HepG2 (cell line): Measurements from ENCODE around the gene BASP1.

Experiments used
- AFF4 ChIP-seq: sonication (generic); formaldehyde crosslinking; IDR thresholded peaks from 2 replicates; pipeline ENCODE4 v1.4.0; 2020; ENCODE audit warnings: missing genetic modification reagents
- CTCF ChIP-seq: sonication (generic); formaldehyde crosslinking; IDR thresholded peaks from 2 replicates; pipeline ENCODE4 v1.5.0; 2020; ENCODE audit warnings: mild to moderate bottlenecking, missing genetic modification reagents, moderate library complexity
- GTF2F1 ChIP-seq: fragments of 150-350 bp; IDR thresholded peaks from 2 replicates; pipeline ENCODE4 v1.6.1; 2014; ENCODE audit warnings: low read length
- HDAC2 ChIP-seq: sonication (generic); formaldehyde crosslinking; IDR thresholded peaks from 2 replicates; pipeline ENCODE4 v1.4.0; 2020; ENCODE audit warnings: missing genetic modification reagents
- MEIS2 ChIP-seq: sonication (generic); formaldehyde crosslinking; IDR thresholded peaks from 2 replicates; pipeline ENCODE4 v1.9.0; 2021; ENCODE audit warnings: mild to moderate bottlenecking, missing genetic modification reagents
- NRL ChIP-seq: sonication (generic); formaldehyde crosslinking; IDR thresholded peaks from 2 replicates; pipeline ENCODE4 v1.5.0; 2020; ENCODE audit warnings: missing genetic modification reagents, mild to moderate bottlenecking, moderate library complexity, borderline replicate concordance
- ZFX ChIP-seq: sonication (generic); formaldehyde crosslinking; IDR thresholded peaks from 2 replicates; pipeline ENCODE4 v1.4.0; 2020; ENCODE audit warnings: mild to moderate bottlenecking, low read depth, missing genetic modification reagents, moderate library complexity
- ZKSCAN1 ChIP-seq: fragments of 150-350 bp; IDR thresholded peaks from 2 replicates; pipeline ENCODE4 v1.6.1; 2014; ENCODE audit warnings: low read length

GRCh38 chr5:17316970-17317459 lies 99.6 kb downstream of the BASP1 start:
- TF ChIP-seq NRL (CRISPR knock-in tag) (no peak), MEIS2 (no peak), HDAC2 (CRISPR knock-in tag) (no peak), CTCF (CRISPR knock-in tag) (no peak), AFF4 (CRISPR knock-in tag) (no peak), ZFX (CRISPR knock-in tag) (no peak), ZKSCAN1 (no peak), GTF2F1 (no peak)
